ENCODE measurements around the gene NTF3.

The NTF3 gene

DNA sequence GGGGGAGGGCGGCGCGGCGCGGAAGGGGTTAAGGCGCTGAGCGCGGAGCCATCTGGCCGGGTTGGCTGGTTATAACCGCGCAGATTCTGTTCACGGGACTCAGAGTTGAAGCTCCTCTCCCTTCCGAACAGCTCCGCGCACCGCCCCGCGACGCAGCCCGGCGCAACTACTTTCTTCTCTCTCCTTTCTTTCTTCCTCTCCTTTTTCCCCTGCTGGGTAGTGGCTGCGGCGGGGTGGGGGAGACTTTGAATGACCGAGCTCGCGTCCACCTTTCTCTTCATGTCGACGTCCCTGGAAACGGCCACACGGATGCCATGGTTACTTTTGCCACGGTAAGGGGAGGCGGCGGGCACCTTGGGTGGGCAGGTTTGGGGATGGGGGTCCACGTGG lies at the start of gene NTF3:
NTF3 (plus strand) TSS at position 98 of the 390 bp plus-strand sequence; CDS start at position 315, 217 bp downstream.
- no peak for DNase-seq

DNA sequence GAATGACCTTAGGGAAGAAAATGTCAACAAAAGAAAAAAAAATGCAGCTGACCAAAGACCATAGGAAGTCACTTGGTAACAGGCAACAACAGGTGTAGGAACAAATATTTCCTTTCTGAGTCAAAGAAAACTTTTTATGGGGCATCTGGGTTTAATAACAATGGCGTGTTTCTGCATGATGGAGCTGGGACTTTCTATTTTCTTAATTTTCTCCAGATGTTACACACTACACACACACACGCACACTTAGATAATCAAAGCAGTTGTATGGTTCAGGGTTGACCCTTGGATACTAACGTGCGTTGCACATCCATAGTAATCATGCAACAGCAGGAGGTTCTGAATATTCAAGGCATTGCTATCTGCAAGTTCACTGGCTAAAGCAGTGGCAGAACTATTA lies 47.9 kb upstream of the NTF3 start:
- DNase-seq, result no peak

GRCh38 chr12:5388581-5389535 lies 43.0 kb upstream of the NTF3 start:
- no peak for DNase-seq

DNA sequence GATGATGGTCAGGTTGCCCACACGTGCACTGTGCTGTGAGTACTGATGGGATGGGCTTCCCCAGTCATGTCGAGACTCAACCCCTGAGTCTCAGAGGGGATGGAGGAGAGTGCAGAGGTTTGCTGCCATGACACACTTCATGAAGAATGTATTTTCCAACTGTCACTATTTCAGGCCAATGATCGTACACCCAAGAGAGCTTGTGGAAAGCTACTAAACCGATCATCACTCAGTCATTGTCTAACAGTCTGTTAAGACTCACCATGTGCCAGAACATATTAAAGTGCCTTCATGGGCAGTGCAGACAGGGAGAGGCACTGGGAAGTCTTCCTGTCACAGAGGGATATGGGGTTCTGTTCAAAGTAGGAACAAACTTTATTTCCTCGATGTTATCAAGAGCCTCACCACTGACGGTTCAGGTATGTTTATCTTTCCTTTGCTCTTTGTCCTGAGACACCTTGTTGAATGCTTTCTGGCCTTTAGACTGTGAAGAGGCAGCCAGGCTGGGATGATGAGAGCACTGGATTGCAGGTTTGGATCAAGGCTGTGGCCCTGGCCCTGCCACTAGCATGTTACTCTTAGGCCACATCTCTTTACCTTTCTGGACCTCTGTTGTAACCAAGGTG lies 41.6 kb upstream of the NTF3 start:
- DNase-seq, result no peak

DNA sequence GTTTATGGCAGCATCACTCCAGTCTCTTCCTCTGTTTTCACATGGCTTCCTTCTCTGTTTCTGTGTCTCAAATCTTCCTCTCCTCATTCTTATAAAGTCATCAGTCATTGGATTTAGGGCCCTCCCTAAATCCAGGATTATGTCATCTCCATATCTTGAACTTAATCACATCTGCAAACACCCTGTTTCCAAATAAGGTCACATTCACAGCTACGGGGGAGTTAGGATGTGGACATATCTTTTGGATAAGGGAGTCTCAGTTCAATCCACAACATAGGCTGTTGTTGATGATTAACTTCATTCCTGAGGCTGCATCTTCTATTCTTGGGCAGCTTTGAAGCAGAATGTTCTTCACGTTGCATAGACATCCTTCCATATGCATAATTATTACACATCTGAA lies 40.3 kb upstream of the NTF3 start:
- no peak for DNase-seq

DNA sequence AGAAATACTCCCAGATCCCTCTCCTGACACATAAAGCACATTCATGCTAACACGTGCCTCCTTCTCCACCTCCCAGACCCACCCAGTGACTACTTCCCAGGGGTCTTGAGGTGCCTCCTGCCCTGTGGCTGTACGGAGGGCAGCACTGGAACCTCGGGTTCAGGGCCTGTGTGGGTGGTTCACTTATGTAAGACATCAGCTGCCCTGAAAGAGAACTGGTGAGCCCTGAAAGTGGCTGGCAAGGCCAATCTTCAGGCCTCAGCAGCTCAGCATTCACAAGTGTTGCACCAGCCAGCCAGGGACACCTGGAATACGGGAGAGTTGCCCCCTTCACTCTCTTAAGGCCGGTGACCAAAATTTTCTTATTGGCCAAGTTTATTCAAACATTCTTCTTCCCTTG lies 38.9 kb upstream of the NTF3 start:
- no peak for DNase-seq

- DNase-seq, result no peak
These were observed 36.3 kb upstream of the NTF3 start for GRCh38 chr12:5395443-5396271.

DNA sequence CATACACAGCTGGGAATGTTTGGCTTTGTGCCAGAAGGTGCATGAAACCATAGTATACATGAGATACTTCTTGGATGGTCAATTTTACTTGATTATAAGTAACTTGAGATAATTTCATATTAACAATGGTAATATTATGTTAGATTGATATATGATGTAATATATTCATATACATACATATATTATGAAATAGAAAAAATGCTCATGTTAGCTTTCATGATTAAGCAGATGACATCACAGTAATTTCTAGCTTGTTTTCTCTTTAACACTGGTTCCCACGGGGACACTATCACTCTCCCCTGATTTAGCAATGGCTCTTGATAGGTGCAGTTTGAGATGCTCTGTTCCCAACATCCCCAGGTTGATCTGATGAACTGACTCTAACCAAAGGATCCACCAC lies 35.4 kb upstream of the NTF3 start:
- no peak for DNase-seq

- no peak for DNase-seq
These were observed 32.6 kb upstream of the NTF3 start for GRCh38 chr12:5399266-5399665.

DNA sequence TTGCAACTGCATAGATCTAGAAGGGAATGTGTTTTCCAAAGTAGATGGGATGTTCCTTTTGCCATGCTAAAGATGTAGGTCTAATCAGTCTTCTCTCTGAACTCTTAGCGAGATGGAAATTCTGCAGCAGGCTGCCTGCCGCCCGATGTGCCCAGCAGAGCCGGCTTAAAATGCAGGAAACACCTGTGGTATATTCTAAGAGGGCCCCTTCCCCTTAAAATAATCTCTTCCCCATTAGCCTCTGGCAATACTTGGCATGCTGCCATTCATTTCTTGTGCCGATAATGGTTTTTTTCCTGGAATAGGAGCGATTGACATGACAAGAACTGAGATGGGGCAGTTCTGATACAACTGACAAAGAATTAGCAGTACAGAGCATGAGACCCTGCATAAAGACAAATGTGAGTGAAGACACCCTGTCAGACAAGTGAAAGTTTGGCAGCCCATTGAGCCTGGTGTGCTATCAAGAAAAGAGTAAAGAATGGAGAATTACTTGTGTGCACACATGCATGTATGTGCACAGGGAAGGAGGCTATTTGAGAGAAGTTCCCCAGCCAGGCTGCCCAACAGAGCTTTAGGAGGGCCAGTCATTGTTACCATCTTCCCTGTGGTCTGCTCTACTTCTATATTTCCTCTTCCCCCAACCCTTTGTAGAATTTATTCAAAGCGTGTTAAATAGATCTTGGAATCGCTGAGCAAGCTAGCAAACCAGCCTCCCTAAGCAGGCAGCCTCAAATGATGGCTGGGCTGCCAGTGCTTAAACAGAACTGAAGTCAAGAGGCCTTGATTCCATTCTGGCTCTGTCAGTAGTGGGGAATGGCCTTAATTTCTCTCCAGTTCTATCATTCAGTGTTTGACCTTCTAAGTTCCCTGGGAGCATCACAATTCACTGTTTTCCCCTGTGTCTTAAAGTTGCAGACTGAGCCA lies 29.6 kb upstream of the NTF3 start:
- DNase-seq, result no peak

DNA sequence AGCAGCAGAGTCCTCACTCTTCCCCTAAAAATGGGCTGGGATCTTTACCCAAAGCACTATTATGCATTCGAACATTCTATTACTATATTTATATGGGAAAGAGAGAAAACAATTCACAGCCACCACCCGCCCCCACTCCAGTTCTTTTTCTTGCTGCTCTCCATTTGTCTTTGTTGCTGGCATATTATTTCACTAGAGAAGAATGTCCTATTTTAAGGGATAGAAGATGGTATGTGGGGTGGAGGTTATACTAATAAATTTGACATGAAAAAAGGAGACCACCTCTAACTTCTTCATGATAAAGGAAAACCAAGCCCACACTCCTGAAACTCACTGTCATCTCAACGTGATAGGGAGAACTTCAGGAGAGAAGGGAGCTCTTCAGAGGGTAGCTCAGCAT lies 28.5 kb upstream of the NTF3 start:
- DNase-seq, result no peak

DNA sequence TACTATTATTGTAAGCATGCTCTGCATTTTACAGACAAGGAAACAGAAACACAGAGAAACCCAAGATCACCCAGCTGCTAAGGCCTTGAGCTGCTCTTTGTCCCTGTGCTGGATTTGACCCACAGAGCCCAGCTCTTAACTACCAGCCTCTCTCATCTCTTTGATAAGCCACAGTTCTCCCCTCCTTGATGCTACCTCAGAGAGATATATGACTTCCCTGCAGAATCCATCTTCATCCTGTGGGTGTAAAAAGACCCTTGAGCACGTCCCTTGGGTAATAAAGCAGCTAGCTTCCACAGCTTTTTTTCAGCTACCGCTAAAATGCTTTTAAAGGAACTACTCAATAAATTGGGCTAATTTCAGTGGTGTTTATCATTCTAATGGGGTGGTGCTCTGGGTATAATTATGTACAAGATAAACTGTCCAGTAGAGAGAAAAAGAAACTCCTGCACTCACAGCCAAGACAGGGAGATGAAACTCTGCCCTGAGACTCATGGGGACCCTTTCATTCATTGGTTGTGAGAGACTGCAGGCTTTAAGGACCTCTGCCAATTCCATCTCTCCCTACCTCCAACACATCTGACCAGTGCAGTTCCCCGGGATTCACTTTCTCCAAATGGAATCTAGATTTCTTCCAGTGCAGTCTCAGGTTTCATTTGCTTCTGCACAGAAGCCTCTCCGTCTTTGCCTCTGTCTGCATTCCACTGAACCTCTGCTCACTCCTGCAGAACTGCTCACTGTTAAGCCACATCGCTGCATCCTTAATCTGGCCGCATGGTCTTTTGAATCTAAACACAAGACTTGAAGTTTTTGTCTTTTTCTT lies 24.7 kb upstream of the NTF3 start:
- no peak for DNase-seq

DNA sequence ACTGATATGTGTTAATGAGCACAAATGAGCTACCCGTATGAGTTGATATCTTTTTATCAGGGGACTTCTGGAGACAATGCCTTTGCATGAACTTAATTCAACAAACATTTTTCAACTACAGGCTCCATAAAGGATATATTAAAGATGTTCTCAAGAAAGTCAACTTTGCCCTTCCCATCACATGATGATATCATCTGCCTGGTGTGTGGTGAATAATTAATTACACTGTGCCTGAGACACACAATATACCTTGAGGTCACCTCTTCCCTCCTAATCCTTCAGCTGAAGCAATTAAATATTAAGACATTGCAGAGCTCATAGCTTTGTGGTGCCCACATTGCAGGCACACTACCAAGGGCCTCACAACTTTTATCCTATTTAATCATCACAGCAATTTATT lies 22.3 kb upstream of the NTF3 start:
- no peak for DNase-seq

DNA sequence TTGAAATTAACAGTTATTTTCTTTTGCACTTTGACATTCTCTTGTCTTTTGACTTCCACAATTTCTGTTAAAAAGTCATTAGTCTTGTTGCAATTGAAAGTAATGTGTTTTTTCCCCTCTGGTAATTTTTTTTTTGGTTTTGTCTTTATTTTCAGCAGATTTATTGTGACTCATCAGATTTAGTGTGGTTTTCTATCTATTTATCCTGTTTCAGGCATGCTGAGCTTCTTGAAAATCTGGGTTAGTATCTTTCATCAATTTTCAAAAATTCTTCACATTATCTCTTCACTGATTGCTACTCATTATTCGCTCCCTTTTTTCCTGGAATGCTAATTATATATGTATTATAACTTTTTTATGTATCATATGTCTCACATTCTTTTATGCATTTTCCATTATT lies 15.3 kb upstream of the NTF3 start:
- DNase-seq, result no peak

DNA sequence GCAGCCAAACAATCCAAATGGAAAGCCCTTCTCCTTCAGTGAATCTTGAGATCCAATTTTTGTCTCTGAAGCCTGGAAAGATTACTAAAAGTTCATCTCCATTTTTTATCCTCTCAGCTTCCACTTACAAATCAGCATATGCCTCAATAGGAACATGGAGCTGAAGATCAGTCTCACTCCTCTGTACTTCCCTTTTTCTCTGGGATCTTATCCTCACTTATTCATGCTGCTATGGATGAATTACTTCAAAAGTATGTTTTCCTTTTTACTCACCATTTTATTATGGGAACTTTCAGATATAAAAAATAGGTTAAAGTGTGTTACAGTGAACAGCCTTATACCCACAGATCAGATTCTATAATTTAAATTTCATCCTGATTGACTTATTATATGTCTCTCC lies 14.4 kb upstream of the NTF3 start:
- no peak for DNase-seq

- peak in 2 of 51 donors; percentile 9 to 17 for DNase-seq
These were observed 3.3 kb upstream of the NTF3 start for GRCh38 chr12:5428332-5429221.

GRCh38 chr12:5429741-5430557 lies 2.0 kb upstream of the NTF3 start:
- no peak for DNase-seq

All from hypothalamus (tissue), 51 donors.